Stimulated activated CD4-positive, alpha-beta T cell treated with anti-CD3 and anti-CD28 coated beads, Interleukin-4, amount 100 ng/mL, for 1 hour (primary cell): ENCODE results near the gene TMEM86A.

Experiments used
- DNase-seq: peaks from one replicate; pipeline ENCODE4 v3.0.0-alpha.2; 2020

Gene TMEM86A

DNA sequence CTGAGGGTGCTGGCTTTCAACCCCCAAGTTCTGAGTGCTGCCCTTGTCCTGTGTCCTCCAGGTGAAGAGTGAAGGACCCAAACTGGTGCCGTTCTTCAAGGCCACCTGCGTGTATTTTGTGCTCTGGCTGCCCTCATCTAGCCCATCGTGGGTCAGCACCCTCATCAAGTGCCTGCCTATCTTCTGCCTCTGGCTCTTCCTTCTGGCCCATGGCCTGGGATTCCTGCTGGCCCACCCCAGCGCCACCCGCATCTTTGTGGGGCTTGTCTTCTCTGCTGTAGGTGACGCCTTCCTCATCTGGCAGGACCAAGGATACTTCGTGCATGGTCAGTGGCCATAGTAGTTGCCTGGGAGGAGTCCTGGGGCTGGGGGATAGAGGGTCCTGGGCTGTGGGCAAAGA is 2.3 kb downstream of the TMEM86A start:
- DNase-seq: no peak

DNA sequence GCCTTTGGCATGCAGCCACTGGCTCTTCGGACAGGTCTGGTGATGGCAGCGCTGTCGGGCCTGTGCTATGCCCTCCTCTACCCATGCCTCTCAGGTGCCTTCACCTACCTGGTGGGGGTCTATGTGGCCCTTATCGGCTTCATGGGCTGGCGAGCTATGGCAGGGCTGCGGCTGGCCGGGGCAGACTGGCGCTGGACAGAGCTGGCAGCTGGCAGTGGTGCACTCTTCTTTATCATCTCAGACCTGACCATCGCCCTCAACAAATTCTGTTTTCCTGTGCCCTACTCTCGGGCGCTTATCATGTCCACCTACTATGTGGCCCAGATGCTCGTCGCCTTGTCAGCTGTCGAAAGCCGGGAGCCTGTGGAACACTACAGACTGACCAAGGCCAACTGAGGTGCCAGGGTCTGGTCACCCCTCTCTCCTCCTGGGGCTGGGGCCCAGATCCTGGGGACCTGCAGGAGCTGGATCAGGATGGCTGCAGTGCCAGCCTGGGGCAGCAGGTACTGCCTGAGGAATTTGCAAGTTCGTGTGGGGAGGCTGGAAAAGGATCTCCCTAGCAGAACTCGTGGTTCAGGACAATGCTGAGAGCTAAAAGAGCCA is 3.1 kb downstream of the TMEM86A start:
- no peak for DNase-seq

DNA sequence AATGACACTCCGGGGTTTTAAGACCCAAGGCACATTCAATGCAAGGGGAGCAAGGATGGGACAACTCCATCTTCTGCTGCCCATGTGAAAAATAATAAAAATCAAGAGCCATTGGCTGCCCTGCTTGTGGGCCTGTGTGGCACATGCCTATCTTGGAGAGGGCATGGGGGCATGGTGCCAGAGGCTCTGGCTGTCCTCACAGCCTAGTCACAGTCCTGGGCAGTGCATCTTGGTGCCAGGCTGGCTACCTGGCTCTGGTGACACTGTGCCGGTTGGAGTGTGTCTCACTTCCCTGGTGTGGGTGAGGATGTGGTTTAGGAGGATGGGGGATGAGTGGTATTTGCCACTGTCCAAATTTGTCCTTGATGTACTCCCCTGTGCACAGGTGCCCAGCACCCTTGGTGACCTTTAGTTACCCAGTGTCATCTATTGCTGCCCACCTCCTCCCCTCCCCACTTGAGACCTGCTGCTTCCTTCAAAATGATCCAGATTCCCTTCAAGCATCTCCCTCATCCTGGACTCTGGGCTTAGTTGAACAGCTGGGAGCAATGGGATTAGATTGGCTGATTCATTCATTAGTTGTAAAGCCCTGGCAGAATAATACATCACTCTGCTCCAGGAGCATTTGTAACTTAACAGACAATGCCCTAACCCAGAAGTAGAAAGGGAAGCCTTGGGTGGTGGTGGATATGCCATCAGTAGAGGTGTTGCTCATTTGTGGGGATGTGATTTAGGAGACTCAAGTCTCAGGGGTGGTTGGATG is 4.6 kb downstream of the TMEM86A start:
- DNase-seq: no peak

DNA sequence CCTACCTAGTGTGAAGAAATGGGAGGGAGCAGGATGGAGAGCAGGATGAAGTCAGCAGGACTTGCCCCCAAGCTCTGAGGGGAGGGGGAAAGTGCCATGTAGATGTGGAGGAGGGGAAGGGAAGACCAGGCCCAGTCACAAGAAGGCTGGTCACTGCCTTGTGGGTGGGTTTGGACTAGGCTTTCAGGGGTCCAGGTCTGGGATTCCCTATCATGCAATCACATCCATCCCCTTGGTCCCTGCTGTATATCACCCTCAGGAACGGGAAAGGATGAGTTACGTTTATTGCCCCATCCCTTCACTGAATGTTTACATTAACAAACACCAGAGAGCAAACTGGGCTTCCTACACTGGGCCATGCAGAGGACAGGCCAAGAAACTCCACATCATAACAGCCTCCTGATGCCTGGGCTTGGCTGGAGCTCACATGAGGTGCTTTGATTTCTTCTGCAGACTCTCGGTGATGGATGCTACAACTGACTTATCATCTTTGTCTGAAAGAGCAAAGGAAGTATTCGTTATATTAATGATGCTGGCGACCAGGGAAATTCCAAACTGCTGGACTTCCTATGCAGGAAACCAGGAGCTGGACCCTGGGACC is 5.6 kb downstream of the TMEM86A start:
- DNase-seq: no peak

DNA sequence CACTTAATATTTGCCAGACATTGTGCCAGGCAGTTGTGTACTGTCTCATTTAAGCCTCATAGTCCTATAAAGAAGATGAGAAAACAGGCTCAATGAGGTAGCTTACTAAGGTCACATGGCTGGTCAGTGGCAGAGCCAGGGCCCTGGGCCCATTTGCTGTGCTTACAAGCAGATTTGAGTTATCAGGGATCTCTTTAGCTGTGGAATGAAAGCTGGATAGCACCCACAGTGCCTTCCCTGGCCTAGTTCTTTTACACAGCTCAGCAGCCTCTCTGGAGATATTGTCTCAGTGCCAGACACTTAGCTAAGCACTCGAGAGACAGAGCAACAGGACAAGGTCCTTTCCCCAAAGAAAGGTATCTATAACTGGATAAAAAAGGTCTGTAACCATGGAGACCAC is 6.1 kb downstream of the TMEM86A start:
- no peak for DNase-seq

GRCh38 chr11:18705651-18706281 is 7.2 kb downstream of the TMEM86A start:
- peak; percentile 25 for DNase-seq

DNA sequence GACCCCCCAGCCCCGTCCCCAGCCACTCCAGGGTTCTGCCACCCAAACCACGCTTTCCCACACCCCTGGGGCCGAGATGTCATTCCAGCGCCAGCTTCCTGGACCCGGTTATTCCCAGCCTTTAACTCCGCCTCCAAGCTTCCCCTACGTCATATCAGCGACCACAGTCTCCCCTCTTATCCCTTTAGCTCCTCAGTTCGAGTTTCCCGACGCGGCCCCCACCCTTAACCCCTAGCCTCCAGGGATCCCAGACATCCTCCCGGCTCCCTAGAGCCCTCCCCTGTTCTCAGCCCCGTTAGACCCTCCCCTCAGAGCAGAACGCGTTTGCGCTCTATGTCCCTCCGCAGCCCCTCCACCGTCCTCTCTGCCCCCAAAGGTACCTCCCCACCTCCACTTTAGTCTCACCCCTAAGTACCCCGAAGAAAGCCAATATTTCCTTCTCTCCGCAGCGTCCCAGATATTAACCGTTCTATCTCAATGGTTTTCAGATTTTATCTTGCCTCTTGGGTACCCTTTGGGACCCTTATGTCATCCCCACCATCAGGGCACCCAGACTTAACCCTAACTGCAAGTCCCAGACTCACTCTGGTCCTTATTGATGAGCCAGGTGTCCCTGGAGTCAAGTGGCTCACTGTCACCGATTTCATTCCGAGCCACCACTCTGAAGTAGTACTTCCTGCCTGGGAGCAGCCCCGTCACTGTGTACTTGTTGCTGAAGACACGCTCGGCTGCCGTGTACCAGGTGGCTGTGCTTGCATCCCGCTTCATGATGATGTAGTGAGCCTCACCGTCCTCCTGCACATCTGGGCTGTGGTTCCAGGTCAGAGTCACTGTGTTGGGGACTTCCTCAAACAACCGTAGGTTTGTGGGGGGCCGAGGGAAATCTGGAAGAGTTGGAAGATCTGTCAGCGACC is 8.0 kb downstream of the TMEM86A start:
- peak; percentile 39 for DNase-seq

DNA sequence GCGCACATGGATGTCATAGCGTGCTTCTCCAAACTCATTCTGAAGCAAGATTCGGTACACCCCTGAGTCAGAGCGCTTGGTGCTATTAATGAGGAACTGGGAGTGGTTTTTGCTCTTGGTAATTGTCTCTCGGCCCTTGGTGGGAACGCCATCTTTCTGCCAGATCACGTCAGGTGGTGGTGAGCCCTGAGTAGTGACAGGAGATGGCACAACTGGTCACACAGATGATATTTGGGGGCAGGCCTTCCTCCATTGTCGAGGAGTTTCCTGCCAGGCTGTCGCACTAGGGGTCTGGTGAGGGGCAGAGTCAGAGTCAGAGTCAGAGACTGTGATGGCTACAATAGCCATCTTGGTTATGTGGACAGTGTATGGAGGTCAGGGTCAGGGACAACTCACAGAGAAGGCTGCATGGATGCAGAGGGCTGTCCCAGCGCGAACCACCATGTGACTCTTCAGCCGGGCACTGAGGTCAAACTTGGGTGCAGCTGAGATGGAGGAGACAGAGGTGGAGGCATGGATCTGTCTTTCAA is 9.3 kb downstream of the TMEM86A start:
- no peak for DNase-seq

DNA sequence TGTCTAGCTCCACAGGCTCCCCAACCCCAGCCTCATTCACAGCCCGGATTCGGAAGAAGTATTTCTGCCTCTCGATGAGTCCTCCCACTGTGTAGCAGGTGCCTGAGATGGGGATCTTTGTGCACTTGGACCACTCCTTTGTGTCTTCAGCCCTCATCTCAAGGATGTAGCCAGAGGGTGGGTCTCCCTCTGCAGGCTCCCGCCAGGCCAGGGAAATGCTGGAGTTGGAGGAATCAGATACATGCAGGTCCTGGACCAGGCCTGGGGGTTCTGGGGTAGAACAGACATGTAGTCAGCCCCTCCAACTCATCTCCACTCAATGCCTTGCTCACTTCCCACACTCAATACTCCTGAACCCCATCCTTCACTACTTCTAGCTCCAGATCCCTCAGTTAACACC is 10.8 kb downstream of the TMEM86A start:
- no peak for DNase-seq

- DNase-seq: no peak
Observed at GRCh38 chr11:18710545-18710944, 12.0 kb downstream of the TMEM86A start.

- no peak for DNase-seq
Observed at GRCh38 chr11:18713646-18714442, 15.3 kb downstream of the TMEM86A start.

DNA sequence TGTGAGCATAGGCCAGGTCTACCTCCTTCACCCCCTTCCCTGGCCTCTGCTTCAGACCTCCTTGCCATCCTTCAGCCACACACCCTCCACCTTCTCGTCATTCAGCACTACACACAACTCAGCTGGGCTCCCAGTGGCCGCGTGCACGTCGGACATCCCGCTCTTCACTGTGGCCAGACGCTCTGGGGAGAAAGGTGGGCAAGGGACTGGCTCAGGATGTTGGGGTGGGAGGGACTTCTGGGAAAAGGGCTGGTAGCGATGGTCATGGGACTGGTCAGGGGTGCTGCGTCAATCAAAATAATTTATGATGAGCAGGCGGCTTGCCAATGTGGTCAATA is 15.8 kb downstream of the TMEM86A start:
- DNase-seq: no peak

DNA sequence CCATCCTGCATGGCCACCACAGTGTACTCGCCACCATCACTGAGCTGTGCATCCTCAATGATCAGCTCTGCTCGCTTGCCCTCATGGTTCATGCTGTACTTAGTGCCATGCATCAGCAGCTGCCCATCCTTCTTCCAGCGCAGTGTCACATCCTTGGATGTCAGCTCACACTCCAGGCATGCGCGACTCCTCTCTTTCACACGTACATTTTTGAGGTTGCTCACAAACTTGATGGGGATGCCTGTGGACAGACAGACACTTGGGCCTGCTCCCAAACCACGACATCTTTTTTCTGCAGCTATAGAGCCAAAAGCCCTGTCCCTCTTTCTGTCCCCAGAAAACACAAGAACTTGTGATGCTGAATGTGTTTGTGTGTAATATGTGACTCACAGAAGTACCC is 16.9 kb downstream of the TMEM86A start:
- DNase-seq: no peak

DNA sequence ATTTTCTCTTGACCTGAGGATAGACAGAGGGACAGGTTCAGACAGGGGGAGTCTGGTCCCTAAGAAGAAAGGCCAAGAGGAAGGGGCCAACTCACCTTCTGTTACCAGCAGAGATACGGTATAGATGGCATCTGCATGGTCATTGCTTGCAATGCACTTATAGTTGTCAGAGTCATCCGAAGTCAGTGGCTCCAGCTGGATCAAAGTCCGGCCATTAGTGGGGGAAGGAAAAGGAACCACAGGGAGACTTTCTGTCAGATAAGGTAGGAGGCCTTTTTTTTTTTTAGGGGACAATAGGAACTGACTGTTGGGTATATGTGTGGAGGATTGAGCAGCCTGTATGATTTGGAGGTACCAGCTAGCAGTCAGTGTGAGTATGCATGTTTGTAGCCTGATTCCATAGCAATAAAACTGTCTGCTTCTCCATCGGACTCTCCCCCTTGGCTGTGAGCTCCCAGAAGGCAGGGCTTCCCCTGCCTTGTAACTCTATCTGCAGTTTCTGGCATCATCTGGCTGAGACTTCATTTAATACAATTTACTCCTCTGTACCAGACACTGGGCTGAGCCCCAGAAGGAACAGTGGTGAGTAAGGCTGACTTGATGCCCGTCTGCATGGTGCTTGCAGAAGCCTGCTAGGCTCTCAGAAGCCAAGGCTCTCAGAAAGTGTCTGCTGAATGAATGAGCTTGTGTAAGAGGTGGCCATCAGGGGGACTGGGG is 21.7 kb downstream of the TMEM86A start:
- no peak for DNase-seq

DNA sequence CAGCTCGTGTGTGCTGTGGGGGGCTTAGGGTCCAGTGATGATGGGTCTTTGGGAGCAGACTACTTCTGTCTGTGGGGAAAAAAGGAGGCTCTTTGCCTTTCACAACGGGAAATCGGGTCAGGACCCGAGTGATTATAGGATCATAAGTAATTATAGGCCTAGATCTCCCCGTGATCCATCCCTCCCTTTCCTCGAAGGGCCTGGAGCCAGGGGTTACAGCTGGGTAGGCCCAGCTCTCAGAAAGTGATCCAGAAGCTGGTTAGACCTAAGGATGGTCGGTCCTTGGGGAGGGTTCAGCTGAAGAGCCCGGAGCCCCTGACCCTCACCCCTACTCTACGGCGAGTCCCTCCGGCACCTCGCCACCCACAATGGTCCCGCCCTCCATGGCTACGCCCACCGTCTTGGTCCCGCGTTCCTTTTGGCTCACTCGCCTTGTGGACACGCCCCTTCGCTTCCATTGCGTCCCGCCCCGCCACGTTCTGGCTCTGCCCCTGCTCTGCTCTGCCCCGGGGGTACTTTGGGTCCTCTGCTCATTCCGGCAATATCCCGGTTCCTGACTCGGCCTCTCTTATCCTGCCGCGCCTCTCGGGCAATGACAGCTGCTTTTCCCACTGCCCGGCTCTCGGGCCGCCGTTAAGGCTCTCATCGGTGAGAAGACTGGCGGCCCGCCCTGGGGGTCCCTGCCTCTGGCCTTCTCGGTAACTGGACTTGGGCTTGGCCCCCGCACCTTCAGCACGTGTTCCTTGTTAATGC is 22.4 kb downstream of the TMEM86A start:
- peak; percentile 85 for DNase-seq

DNA sequence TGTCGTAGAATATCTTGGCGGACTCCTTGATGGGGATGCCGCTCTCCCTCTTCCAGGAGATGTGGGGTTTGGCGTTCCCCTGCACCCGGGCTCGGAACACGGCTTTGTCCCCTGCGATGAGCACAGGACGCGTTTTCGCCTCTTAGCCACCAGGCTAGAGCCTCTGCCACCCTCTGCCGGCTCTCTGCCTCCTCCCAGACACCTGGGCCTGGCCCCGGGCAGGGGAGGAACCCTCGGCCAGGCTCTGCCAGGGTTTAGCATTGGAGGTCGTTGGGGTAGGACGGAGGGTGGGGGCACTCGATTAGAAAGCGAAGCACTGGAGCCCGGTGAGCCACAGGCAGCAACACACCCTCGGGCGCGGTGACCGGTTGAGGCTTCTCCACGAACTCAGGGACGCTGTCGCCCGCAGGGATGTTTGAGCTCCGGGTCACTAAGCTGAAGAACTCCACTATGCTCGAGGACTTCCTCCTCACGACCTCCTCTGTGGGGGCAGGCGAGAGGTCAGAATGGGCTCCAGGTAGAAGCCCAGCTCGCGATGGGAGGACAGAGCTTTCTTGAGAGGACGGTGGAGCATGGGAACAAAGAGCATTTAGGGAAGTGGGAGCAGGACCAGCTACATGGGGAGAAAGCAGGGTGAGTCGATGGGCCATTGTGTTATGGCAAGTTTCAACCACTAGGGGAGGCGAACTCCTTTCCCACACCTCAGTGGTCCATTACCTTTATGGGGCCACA is 23.1 kb downstream of the TMEM86A start:
- DNase-seq: peak; percentile 44

DNA sequence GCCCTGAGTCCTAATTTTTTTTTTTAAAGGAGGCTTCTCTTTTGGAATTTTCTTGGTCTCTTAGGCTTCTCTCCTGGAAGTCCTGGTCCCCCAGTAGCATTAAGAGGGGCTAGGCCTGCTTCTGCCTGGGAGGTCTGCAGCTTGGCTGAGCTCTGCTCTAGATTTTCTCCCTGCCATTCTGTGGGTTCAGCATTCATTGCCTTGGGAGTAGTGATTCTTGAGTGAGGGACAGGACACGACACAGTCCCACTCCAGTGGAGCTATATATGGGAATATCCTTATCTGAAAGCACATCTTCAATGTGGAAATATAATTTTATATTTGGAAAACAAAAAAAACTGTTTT is 23.7 kb downstream of the TMEM86A start:
- no peak for DNase-seq

- DNase-seq: no peak
Observed at GRCh38 chr11:18723991-18724390, 25.4 kb downstream of the TMEM86A start.

DNA sequence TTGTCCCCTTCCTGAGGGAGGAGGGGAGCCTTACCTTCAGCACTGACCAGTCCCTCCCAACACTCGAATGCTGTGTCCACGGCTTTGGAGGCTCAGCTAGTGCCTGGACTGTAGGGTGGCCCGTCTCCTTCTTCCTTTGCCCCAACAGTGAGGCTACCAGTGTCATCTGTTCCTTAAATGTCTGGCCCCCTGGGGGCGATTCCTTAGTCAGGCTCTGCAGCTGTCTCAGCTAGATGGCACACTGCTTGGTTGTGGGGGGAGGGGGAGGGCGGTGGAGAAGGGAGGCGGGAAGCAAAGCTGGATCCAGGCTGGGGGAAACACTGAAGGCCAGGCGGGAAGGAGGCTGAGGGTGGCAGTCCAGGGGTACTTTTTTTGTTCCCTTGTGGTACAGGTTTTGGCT is 27.5 kb downstream of the TMEM86A start, which contains the start of gene IGSF22:
IGSF22 (minus strand) TSS at position 149 of the 400 bp plus-strand sequence. CDS start 1,952 bp downstream, outside the sequence.
- DNase-seq: no peak
